Measurements from ENCODE around the gene GMPPA.

GMPPA gene

DNA sequence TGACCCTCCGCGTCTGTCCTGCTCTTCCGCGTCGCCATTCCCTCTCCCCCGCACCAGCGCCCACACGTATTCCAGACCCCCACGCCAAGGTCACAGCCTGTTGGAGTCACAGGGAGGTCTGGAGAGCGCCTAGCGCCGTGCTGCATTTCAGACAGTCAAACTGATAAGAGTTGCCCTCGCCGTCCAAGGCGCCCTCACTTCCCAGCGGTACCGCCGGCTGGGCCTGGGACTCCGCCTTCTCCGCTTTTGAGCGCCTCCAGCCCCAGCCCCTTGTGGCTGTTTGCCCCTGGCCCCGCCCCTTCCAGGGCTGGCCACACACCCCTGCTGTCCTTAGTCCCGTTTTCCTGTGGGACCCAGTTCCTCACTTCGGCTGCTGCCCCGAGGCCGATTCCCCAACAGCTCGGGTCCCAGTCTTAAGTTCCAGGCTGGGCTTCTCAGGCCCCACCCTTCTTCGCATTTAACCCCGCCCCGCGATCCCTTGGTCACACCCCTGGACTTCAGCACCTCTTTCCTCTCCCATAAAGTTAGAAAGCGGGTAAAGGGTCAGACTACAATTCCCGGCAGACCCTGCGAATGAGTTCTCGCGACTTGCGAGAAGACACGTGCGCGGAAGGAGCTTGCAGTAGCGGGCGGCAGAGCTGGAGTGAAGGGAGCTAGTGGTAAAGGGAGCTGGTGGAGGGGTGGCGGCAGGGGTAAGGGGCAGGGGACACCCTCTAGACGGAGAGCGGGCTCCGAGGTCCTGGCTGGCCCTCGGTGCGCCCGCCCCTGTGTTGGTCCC is at the start of gene GMPPA:
TSS of gene GMPPA (plus strand) at position 612 of the 778 bp plus-strand sequence. CDS start 1,085 bp downstream, outside the sequence.
- peak; percentile 95 for DNase-seq (ENCODE audit: low spot score)

DNA sequence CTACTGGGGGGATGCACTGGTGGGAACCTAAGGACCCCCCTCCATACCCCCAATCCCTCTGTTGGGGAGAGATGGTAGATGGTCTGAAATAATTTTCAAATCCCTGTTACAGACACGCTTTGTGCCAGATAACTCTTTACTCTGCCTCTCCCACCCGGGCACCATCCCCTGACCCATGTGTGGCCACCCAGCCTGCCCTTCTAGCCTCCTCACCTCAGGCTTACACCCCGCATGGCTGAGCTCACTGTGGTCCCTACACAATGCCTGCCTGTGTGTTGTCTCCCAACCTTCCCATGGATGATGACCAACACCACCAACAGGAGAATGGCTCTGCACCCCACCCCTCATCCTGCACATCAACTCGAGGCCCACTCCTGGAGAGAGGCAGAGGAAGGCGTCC is 49.1 kb upstream of the GMPPA start:
- no peak for DNase-seq (ENCODE audit: low spot score)

DNA sequence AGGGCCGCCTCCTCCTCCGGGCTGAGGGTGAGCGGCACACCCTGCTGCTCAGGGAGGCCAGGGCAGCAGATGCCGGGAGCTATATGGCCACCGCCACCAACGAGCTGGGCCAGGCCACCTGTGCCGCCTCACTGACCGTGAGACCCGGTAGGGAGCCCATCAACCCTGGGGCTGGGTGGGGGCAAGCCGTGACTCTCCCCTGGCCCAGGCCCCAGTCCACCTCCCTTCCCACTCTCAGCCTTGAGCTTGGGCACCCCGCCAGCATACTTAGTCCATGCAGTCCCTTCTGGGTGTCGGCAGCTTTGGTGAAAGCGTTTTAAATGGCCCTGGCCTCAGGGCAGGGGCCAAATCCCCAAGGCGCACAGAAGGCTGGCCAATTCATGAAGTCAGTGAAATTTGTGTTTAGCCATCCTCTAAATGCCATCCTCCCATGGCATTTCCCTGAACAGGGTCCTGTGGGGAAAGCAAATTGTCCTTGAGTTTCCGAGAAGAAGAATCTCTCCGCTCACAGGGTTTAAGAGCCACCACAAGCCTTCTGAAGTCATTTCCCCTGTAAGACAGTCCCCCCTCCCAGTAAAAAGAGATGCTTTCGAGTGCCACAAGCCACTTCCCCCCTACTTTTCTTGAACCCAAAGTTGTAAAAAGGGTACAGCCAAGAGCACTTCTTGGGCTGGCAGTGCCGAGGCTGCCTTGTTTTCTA is 46.9 kb upstream of the GMPPA start:
- no peak for DNase-seq (ENCODE audit: low spot score)

DNA sequence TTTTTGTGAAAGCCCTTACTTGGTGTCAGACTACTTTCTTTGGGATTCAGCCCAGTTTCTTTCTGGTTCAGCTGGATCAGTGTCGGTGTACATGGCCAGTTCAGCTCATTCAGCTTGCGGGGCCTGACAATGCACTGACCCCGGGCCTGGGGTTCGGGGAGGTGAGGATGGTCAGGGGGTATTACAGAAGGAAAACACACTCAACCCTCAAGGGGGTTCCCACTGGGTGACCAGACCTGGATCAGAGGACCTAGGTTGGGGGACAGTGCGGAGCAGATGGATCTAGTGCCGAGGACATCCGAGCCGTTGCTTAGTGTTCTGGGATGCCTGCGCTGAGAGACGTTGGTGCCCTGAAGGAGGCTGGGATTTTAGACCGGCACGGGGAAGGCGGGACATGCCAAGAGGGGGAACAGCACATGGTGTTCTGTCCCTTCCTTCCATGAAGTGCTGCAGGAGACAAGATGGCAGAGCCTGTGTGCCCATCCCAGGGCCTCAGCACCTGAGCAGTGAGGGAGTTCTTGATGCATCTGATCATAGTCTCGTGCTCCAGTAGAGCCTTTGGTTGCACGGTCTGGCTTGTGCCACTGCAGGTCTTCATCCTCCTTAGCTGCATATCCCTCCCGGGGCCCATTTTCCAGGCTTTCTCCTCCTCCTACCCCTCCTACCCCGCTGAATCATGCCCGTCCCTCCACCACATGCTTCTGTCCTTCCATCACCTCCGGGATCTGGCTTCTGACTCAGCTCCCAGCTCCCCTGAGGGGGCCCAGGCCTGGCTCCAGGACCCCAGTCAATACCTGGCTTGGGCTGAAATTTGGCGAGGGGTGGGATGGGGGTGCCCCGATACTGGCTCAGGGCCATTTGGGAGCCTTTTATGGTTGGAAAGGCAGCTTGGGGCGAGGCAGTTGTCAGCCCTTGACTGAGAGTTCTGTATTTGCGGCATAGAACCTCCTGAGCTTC is 46.1 kb upstream of the GMPPA start:
- DNase-seq (ENCODE audit: low spot score) = peak; percentile 42

DNA sequence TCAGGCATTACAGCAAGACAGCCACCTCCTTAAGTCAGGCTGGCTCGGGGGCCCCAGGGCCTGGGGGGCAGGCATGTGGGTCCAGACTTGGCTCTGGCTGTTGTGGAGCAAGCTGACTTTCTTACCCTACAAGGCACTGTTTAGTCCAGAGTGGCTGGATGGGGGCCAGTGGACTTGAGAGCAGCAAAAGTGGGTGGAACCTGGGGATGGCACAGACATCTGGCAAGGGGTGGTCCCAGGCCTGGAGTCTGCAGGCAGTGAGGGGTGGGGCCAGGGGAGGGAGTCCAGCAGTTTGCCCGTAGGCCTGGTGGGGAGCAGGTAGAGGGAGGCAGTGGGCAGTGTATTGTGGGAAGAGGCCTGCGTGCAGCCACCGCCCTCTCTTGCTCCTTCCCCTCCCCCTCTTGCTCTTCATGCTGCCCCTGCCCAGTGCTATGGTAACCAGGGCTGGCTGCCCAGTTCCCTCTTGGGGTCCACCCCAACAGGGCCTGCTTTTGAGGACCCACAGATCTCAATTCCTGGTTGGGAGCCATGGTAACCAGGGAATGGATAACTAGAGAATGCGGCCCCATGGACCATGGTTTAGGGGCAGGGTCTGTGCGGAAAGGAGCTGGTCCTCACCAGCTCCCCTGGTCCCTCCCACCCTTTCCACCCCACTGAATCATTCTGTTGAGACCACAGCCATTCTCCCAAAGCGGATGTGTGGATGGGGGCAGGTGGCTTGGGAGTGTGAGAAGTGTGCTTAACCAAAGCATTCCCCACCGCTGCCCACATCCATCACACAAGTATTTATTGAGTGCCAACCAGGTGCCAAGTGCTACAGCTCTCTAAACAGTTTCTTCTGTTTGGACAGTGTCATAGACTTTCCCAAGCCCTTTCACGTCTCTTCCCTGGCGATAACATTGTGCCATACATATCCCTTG is 44.8 kb upstream of the GMPPA start:
- peak; percentile 49 for DNase-seq (ENCODE audit: low spot score)

DNA sequence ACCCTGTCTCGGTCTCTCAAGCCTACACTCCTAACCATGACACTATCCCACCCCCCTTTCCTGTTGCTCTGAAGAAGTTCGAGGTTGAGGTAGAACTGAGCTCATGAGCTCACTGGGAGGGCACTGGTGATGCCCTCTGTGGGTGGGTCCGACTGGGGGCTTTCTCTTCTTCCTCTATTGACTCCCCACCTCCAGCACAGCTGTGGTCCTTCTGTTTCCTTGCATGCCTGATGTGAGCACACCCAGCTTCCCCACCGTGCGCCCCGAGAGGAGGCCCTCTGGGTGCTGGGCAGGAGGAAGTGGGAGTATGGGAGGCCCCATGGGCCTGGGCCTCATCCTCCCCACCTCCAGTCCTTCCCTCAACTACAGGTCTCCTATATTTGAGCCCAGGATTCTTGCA is 43.1 kb upstream of the GMPPA start:
- DNase-seq (ENCODE audit: low spot score) = no peak

DNA sequence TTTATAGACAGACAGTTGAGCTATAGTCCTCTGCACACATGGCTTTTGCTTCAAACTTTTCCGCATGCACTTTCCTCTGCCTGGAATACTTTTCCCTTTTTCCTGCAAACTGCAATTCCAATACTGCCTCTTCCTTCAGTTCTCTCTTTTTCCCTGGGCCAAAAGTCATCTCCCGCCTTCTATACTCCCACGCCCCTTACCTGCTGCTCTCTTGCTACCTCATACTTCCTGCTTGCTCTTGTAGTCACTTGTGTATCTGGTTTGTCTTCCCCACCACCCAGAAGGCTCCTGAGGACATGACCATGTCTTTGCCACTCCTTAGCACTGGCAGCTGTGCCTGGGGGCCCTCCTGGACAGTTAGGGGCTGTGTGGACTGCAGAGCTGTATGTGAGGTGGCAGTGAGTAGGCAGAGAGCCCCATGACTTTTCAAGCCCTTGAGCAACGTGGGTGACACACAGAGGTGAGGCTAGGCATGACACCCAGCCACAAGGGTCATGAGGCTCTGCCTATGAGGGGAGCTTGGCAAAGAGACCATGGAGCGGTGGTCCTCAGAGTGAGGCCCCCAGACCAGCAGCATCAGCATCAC is 40.8 kb upstream of the GMPPA start:
- DNase-seq (ENCODE audit: low spot score) = no peak

DNA sequence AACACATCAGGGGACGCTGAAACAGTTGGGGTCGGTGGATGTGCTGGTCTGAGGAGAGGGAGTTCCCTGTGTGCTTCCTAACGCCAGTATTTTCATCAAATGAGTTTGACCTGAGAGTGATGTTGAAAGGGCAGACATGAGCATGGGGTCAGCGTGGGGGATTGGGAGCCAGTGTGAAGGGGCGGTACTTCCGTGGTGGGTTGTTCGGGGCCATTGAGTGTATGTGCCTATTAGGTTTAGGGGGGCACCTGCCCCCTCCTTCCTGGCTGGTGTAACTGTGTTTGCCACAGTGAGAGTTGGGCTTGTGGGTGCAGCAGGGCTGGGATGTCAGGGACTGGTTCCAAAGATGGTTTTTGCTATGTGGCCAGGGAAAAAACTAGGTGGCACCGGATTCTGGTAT is 39.7 kb upstream of the GMPPA start:
- no peak for DNase-seq (ENCODE audit: low spot score)

DNA sequence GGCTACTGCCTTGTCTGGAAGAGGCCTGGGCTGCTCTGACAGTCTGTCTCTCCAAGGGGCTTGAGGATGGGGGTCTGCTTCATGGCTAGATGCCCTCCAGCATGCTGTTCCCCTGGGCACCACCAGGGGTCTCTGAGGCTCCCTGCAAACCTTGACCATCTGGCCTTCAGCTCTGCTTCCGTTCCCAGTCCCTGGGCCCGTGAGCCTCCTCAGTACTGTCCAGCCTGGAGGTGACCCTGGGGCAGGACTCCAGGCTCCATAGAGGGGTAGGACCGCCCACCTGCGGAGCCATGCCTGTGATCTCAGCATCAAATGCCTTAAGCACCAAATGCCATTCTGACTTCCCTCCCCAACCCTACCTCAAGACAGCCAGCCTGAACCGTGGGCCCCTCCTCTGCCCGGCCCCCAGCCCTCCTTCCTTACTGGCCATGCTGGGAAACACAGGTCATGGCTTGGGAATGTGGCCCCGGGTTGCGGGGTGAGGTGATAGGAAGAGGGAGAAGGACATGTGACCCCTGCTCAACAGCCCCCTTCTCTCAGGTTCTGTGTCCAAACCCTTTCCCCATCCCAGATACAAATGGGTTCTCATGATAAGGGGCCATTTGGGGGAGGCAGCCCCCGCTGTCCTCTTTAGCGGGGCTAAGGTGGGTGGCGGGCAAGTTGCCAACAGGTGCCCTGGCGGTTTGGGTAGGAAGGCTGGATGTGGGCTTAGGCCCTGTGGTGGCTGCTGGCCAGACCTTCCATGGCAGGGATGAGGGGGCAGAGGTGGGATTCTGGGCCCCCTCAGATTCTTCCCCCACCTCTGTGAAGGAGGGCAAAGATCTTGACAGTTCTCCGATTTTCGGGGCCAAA is 39.0 kb upstream of the GMPPA start:
- DNase-seq (ENCODE audit: low spot score) = peak; percentile 86

DNA sequence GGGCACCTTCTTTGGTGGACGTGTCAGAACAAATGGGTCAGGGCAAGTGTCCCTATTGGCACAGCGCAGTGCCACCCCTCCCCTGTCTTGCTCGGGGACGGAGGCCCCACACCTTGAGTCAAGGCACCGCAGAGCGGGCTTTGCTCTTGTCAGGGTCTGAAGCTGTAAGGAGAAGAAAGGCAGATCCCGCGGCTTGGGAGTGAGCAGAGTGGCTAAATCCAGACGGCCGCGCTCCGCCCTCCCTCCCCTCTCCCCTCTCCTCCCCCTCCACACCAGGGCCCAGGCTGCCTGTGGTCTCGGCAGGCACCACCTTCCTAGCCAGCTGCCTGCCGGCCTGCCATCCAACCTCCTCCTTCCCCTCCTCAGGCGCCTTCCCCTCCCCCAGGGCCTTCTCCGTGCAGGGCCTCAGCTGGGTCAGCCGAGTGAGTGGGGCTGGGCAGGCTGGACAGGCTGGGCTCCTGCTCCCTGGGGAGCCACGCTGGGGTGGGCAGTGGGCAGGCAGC is 38.2 kb upstream of the GMPPA start:
- DNase-seq (ENCODE audit: low spot score) = peak; percentile 87

DNA sequence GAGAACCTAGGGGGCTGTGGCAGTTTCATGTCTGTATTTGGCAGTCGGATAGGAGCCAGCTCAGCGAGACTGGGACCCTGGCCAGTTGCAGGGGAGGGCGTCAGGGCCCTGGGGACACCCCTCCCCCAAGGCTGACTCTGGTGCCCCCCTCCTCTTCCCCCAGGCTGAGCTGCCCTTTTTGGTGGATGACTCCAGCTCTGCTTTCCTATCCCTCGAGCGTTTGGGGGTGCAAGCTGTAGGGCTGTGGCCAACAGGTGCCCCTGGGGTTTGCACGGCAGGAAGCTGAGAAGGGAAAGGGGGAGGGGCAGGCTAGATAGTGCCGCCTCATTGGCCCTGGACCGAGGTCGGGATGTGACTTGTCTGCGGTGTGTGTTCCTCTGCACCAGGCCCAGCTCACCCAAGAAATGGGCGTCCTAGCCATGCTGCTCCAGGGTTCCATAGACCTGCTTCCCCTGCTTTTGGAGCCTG is 37.6 kb upstream of the GMPPA start:
- DNase-seq (ENCODE audit: low spot score) = no peak

DNA sequence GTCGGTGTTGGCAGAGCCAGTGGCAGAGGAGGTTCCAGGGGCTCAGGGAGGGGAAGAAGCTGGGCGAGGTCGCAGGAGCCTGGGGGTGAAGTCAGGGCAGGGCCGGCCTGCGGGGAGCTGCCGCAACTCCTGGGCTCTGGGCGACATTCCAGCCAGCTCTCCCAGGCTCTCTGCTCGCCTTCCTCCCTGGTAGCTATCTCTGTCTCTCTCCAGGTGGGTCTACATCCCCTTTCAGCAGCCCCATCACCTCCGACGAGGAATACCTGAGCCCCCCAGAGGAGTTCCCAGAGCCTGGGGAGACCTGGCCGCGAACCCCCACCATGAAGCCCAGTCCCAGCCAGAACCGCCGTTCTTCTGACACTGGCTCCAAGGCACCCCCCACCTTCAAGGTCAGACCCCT is 37.0 kb upstream of the GMPPA start:
- DNase-seq (ENCODE audit: low spot score) = no peak

DNA sequence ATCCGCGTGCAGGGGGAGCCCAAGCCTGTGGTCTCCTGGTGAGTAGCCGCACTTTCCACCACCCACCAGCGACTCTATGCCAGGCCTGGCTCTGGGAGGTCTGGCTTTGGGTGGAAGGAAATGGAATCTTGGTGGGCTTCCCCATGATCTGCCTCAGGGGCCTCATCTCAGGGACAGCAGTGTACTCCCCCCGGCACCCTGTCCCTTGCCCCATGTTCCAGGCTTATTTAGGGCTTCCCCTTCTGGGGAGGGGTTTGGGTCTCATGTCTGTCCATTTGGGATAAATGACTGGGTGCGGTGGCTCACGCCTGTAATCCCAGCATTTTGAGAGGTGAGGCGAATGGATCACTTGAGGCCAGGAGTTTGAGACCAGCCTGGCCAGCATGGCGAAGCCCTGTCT is 36.3 kb upstream of the GMPPA start:
- DNase-seq (ENCODE audit: low spot score) = no peak

DNA sequence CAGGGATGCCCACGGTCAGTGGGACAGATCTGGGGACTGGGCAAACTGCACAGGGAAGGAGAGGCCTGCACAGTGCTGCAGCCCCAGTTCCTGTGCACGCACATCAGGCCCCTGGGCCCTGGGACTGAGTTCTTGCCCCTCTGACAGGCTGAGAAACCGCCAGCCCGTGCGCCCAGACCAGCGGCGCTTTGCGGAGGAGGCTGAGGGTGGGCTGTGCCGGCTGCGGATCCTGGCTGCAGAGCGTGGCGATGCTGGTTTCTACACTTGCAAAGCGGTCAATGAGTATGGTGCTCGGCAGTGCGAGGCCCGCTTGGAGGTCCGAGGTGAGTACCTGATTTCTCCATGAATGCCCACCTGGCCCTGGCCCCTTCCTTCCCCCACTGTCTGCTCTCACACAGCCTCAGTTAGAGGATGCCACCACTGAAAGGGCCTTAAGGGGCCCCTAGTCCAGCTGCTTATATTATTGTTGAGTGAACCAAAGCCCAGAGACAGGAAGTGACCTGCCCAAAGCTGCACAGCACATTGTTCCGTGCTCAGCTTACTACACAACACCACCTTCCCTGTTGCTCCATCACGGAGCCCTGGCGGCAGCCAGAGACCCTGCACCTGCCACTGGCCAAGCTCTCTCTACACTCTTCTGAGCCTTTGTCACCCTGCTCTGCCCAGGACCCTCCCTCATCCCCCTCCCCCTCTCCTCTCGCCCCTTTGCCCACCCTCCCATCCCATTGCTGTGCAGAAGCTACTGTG is 34.2 kb upstream of the GMPPA start:
- no peak for DNase-seq (ENCODE audit: low spot score)

DNA sequence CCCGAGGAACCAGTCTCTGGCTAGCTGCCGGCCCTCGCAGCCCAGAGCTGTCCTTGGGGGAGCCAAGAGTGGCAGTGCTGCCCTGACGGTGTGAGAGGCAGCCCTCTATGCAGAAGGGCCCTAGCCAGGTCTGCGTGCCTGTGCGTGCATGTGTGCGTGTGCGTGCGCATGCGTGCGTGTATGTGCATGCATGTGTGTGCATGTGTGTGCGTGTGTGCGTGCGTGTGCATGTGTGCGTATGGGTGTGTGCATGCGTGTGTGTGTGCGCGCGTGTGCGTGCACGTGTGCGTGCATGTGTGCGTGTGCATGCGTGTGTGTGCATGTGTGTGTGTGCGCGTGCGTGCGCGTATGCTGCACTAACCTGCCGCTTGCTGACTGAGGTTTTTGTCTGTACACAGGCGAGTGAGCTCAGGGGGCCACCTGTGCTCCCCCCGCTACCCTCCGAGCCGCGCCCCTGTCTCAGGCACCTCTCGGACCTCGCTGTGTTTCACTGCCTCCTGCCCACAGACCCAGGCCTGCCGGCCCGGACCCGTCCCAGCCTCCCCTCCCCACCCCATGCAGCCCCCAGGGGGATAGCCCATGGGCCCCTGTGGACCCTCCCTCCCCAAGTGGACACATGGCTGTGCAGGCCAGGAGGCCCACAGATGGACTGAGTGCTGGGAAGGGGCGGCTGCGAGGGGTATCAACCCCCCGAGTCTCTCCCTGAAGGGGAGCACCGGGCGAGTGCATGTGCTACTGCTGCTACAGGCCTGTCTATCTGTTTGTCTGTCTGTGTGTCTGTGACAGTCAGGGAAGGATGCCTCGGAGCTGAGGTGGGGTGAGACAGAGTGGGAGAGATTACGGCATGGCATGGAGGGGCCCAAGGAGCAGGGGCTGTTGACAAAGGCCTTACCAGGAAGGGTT is 32.8 kb upstream of the GMPPA start:
- no peak for DNase-seq (ENCODE audit: low spot score)

DNA sequence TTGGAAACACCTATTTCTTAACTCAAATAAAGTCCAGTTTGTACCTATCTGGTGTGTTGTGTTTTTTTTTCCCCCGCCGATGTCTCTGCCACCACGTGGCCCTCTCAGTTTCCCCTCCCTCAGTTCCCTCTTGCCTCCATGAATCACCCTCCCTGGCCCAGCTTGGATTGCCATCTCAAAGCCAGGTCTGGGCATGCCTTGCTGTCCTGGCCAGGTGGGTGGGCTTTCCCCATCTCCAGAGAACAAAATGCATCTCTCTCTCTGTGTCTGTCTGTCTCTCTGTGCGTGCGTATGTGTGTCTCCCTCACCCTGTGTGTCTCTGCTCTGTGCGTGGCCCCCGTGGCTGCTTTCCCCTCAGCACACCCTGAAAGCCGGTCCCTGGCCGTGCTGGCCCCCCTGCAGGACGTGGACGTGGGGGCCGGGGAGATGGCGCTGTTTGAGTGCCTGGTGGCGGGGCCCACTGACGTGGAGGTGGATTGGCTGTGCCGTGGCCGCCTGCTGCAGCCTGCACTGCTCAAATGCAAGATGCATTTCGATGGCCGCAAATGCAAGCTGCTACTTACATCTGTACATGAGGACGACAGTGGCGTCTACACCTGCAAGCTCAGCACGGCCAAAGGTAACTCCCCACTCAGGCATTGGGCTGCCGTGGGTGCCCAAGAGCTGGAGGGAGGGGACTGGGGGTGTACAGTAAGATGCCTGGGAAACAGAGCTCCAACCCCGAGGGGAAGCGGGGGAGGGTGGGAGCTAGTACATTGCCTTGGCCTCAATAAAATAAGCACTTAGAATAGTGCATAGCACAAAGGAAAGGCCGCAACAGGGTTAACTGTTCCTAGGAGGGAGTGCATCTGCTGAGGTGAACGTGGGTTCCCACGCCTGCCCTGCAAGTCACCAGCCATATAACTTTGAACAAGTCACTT is 31.6 kb upstream of the GMPPA start:
- DNase-seq (ENCODE audit: low spot score) = no peak

DNA sequence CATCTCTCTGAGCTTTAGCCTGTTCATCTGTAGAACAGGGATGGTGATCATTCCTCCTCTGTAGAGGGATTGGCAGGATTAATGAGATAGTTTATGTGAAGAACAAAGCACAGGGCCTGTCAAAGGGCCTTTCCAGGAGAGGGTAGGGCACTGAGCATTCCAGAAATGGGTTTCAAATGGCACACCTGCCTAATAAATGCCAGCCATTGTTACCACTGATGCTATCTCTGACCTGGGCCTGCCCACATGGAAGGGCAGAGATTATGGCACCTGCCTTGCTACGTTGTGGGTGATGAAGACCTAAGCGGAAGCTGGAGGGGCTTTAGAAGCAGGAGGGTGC is 31.0 kb upstream of the GMPPA start:
- DNase-seq (ENCODE audit: low spot score) = no peak

All from ecto neural progenitor cell (in vitro differentiated cells).